AG09319 (cell line): ENCODE data around the gene TMTC4.
"Not testable (repeated sequence)": the region's sequence is repeated elsewhere in the genome, so short reads cannot be mapped to it uniquely, and the experiment has no call there.

Source experiments
- DNase-seq: peaks from one replicate; pipeline ENCODE4 v3.0.0-alpha.2; 2010; ENCODE audit warnings: low read depth; ENCODE audit errors: extremely low read depth
- TF ChIP-seq, protein P1 (sequence below): IDR thresholded peaks from 2 replicates; pipeline ENCODE4 v1.5.1; 2011; ENCODE audit warnings: low read depth, mild to moderate bottlenecking, inconsistent platforms, low read length, moderate library complexity

Gene TMTC4

DNA sequence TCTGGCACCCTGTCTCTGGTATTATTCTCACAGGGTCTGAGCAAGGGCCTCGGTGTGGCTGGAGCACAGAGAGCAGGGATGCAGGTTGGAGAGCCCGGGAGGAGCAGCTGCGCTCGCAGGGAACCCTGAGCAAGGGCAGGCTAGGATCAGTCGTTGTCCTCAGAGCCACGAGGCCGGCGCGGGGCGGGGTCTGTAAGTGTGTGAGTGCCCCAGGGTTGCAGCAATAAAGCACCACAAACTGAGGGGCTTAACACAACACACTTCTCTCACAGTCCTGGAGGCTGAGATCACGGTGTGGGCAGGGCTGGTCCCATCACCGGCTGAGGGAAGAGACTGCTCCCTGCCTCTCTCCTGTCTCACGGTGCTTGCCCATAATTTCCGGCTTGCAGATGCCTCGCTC is 47.5 kb downstream of the TMTC4 start:
- TF ChIP-seq, protein P1, sequence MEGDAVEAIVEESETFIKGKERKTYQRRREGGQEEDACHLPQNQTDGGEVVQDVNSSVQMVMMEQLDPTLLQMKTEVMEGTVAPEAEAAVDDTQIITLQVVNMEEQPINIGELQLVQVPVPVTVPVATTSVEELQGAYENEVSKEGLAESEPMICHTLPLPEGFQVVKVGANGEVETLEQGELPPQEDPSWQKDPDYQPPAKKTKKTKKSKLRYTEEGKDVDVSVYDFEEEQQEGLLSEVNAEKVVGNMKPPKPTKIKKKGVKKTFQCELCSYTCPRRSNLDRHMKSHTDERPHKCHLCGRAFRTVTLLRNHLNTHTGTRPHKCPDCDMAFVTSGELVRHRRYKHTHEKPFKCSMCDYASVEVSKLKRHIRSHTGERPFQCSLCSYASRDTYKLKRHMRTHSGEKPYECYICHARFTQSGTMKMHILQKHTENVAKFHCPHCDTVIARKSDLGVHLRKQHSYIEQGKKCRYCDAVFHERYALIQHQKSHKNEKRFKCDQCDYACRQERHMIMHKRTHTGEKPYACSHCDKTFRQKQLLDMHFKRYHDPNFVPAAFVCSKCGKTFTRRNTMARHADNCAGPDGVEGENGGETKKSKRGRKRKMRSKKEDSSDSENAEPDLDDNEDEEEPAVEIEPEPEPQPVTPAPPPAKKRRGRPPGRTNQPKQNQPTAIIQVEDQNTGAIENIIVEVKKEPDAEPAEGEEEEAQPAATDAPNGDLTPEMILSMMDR = no peak

DNA sequence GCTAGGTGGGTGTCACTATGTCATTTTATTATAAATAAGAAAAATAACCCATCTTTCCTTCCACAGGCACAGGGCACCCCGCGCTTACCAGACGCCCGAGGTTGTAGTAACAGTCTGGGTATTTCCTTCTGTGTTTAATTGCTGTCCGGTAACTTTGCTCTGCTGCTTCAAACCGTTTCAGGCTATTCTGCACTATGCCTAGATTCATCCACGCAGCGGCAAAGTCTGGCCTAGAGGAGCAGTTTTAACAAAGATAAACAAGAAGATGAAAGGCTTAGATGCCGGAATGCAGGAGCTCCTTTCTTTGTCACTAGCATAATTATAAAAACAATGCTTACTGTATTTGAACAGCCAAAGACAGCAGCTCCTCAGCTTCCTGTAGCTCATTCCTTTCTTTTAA is 49.1 kb downstream of the TMTC4 start:
- no peak for DNase-seq
- TF ChIP-seq, protein P1 = no peak

More for the DNA sequence above, 47.5 kb downstream of the TMTC4 start:
- DNase-seq = no peak

DNA sequence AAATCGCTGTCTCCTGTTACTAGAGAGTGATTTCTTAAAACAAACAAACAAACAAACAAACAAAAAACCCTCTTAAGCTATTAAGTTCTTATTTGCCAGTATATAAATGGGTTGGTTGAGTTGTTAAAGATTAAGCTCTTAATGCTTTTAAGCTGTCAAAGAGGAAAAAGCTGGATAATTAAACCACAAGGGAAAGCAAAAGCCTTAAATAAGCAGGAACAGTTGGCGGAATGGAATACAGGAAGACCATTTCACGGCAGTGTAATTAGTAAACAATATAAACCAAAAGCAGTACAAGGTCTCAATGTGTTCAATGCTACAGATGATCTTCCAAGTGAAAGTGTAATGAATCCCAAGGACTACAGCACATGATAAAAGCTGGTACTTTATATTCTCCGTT is 53.8 kb downstream of the TMTC4 start:
- TF ChIP-seq, protein P1 = no peak
- no peak for DNase-seq

DNA sequence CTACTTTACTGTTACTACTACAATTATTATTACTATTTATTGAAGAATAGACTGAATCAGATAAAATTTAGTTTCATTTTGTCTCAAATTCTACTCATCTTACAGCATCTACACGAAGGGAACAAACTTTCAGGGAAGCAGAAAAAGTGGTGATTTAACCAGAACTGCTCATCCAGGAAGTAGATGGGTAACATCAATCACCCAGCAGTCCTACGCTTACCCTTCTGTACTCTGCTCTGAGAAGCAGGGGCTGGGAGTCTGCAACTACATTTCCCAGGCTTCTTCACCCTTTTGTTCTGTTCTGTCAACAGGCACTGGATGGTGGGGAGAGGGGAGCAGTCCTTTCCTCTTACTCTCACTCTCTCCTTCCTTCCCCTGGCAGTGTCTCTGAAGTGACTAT is 54.7 kb downstream of the TMTC4 start:
- TF ChIP-seq, protein P1 = no peak

DNA sequence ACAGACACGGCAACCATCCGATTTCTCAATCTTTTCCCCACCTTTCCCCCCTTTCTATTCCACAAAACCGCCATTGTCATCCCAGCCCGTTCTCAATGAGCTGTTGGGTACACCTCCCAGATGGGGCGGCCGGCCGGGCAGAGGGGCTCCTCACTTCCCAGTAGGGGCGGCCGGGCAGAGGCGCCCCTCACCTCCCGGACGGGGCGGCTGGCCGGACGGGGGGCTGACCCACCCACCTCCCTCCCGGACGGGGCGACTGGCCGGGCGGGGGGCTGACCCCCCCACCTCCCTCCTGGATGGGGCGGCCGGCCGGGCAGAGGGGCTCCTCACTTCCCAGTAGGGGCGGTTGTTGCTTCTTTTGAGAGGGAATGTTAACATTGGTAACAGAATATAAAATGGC is 55.7 kb downstream of the TMTC4 start:
- not testable (repeated sequence) for DNase-seq

More for the DNA sequence above, 54.7 kb downstream of the TMTC4 start:
- no peak for DNase-seq

DNA sequence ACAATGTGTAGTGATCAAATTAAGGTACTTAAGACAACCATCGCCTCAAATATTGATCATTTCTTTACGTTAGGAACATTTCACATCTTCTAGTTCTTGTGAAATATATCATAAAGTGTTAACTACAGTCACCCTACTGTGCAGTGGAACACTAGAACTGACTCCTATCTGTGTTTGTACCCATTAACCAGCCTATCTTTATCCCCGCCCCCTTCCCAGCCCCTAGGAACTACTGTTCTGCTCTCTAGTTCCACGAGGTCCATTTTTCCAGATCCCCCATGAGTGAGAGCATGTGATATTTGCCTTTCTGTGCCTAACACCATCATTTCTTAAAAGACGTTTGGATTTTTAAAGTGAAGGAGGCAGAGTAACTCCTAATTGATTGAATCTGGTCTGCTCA is 61.6 kb downstream of the TMTC4 start:
- TF ChIP-seq, protein P1 = no peak
- no peak for DNase-seq

DNA sequence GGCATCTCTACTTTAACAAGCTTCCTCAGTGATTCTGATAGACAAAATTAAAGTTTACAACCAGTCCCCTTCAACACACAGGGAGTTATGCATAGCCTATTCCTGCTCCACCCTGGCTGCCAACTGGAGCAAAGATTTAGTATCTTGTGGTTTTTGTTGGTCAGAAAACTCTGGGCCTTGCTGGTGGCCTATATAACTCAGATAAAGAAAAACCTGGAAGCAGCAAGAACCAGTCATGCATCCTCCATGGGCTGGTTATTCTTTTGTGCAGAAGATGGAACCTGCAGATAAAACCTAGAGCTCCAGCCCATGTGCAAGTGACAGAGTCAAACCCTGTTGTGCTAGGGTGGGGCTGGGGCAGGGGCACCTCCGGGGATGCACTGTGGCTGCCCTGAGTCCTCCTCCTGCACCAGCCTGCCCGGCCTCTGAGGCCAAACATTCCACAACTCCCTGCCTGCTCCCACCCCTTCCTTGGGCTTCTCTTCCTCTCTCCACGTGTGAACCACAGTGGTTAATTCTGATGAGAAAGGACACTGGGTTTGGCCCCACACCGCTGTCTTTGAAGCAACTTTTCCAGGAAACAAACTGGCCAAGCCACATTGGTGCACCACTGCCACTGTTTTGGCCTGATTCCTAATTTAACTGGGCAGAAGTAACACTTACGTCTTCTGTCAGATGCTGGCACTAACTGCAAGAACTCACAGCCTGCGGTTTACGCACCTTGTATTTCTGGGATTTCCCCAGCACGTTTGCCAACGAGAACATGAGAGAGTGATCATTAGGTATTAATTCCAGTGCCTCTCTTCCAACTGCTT is 62.7 kb downstream of the TMTC4 start:
- TF ChIP-seq, protein P1 = no peak
- no peak for DNase-seq
